Measurements from ENCODE around the gene SUPT20HL2. TPM values are rescaled to one million over a fixed set of nuclear protein-coding genes. Genes with fewer than 3 reads are reported as not detected.

SUPT20HL2 gene
- total and polyA plus RNA-seq, 4 donors: not detected

DNA sequence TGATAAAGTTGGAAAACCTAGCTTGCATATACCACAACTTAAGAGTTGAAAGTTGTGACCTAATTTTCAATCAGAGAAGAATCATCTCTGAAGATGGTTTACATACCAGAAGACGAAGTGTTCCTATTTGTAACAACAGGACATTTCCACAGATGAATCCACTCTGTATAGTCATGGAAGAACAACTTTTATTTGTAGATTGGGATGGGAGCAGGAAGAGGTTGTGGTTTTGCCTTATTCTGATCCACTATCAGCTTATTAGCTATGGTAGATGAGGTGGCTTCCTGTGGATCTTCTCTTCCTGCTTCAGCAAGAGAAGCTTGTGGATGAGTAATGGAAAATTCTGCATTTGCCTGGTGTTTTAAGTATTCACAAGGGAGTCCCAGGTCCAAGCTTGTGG is 27.9 kb upstream of the SUPT20HL2 start:
- TF ChIP-seq, protein P1, sequence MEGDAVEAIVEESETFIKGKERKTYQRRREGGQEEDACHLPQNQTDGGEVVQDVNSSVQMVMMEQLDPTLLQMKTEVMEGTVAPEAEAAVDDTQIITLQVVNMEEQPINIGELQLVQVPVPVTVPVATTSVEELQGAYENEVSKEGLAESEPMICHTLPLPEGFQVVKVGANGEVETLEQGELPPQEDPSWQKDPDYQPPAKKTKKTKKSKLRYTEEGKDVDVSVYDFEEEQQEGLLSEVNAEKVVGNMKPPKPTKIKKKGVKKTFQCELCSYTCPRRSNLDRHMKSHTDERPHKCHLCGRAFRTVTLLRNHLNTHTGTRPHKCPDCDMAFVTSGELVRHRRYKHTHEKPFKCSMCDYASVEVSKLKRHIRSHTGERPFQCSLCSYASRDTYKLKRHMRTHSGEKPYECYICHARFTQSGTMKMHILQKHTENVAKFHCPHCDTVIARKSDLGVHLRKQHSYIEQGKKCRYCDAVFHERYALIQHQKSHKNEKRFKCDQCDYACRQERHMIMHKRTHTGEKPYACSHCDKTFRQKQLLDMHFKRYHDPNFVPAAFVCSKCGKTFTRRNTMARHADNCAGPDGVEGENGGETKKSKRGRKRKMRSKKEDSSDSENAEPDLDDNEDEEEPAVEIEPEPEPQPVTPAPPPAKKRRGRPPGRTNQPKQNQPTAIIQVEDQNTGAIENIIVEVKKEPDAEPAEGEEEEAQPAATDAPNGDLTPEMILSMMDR (IDR thresholded peaks at IDR 0.05; ENCODE audit: control extremely low read depth, extremely low read depth): no peak
- WGBS, 2 donors: 76 to 81% methylated on average over 1 of the region's 1 CpG
- no peak for ATAC-seq (ENCODE audit: insufficient read depth, low FRiP score)
- DNase-seq: no peak
- no peaks in the 10 kb centered on the region for H3K36me3 ChIP-seq (ENCODE audit: control insufficient read depth in 4 of 4, insufficient read depth in 4 of 4, low read length in 4 of 4)
- no peaks in the 10 kb centered on the region for H3K4me1 ChIP-seq (ENCODE audit: control insufficient read depth in 5 of 5, insufficient read depth in 5 of 5, low read length in 5 of 5)
- no peak overlapping the region for H3K9ac ChIP-seq (ENCODE audit: insufficient read depth in 1 of 2, low read length in 2 of 2)
- no peak overlapping the region for H3K27ac ChIP-seq (ENCODE audit: low read depth in 1 of 2, low read length in 1 of 2)
- no peak overlapping the region for H3K4me3 ChIP-seq
- H3K9me3 ChIP-seq (ENCODE audit: control insufficient read depth in 4 of 4, insufficient read depth in 3 of 4, low read length in 3 of 4): no peaks in the 10 kb centered on the region
- peaks cover 0 to 52% (median 16%) of the 10 kb centered on the region in 3 donors for H3K27me3 ChIP-seq (ENCODE audit: control insufficient read depth in 3 of 3, insufficient read depth in 3 of 3, low read length in 2 of 3)

DNA sequence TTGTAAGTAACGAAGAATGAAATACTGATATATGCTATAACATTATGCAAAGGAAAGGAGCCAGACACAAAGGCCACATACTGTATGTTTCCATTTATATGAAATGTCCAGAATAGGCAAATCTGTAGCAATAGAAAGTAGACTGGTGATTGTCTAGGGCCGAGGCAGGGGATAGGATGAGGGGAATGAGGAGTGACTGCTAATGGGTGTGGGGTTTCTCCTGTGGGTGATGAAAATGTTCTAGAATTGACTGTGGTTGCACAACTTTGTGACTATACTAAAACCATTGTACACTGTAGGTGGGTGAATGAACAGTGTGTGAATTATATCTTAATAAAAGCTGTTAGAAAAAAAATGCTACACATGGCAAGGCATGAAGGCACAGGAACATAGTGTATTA is 26.6 kb upstream of the SUPT20HL2 start:
- no peaks in the 10 kb centered on the region for H3K4me1 ChIP-seq (ENCODE audit: control insufficient read depth in 5 of 5, insufficient read depth in 5 of 5, low read length in 5 of 5)
- peaks cover 0 to 44% (median 19%) of the 10 kb centered on the region in 3 donors for H3K27me3 ChIP-seq (ENCODE audit: control insufficient read depth in 3 of 3, insufficient read depth in 3 of 3, low read length in 2 of 3)
- no peak overlapping the region for H3K4me3 ChIP-seq
- TF ChIP-seq, protein P1 (IDR thresholded peaks at IDR 0.05; ENCODE audit: control extremely low read depth, extremely low read depth): no peak
- no peaks in the 10 kb centered on the region for H3K36me3 ChIP-seq (ENCODE audit: control insufficient read depth in 4 of 4, insufficient read depth in 4 of 4, low read length in 4 of 4)
- WGBS, 2 donors: 88 to 98% methylated on average over 2 of the region's 2 CpGs
- no peaks in the 10 kb centered on the region for H3K9me3 ChIP-seq (ENCODE audit: control insufficient read depth in 4 of 4, insufficient read depth in 3 of 4, low read length in 3 of 4)
- DNase-seq (no peak), ATAC-seq (ENCODE audit: insufficient read depth, low FRiP score) (no peak)
- no peak overlapping the region for H3K9ac ChIP-seq (ENCODE audit: insufficient read depth in 1 of 2, low read length in 2 of 2)
- no peak overlapping the region for H3K27ac ChIP-seq (ENCODE audit: low read depth in 1 of 2, low read length in 1 of 2)

DNA sequence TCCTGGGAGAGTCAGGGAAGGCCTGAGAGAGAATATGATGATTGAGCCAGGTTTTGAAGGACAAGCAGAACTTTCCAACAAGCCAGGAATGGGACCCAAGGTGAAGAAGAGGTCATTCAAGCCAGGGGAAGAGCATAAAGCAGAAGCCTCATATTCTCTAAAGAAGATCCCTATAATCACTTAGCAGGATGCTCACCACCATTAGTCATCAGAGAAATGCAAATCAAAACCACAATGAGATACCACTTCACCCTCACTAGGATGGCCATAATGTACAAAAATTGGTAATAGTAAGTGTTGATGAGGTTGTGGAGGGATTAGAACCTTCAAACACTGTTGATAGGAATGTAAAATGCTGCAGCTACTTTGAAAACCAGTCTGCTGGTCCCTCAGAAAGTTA is 26.0 kb upstream of the SUPT20HL2 start:
- Histone ChIP-seq H3K27me3 (ENCODE audit: control insufficient read depth in 3 of 3, insufficient read depth in 3 of 3, low read length in 2 of 3) (peaks cover 0 to 39% (median 22%) of the 10 kb centered on the region in 3 donors), H3K9me3 (ENCODE audit: control insufficient read depth in 4 of 4, insufficient read depth in 3 of 4, low read length in 3 of 4) (no peaks in the 10 kb centered on the region), H3K4me1 (ENCODE audit: control insufficient read depth in 5 of 5, insufficient read depth in 5 of 5, low read length in 5 of 5) (no peaks in the 10 kb centered on the region), H3K4me3 (no peak overlapping the region), H3K36me3 (ENCODE audit: control insufficient read depth in 4 of 4, insufficient read depth in 4 of 4, low read length in 4 of 4) (no peaks in the 10 kb centered on the region), H3K9ac (ENCODE audit: insufficient read depth in 1 of 2, low read length in 2 of 2) (no peak overlapping the region), H3K27ac (ENCODE audit: low read depth in 1 of 2, low read length in 1 of 2) (no peak overlapping the region)
- TF ChIP-seq, protein P1 (IDR thresholded peaks at IDR 0.05; ENCODE audit: control extremely low read depth, extremely low read depth): no peak
- no peak for DNase-seq
- no peak for ATAC-seq (ENCODE audit: insufficient read depth, low FRiP score)

DNA sequence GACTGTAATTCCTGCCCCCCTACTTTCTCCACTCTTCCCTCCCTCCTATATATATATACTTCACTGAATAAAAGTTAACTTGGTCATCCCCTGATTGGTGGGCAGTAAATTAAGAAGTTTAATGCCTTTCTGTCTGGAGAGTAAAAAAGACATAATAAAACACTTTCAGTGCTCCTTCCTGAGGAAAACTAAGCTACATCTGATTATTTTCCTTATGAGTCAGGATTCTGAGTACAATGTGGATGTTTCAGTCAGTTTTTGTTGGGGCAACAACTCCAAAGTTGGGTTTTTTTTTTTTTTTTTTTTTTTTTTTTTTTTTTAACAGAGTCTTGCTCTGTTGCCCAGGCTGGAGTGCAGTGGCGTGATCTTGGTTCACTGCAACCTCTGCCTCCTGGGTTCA is 22.0 kb upstream of the SUPT20HL2 start:
- no peaks in the 10 kb centered on the region for H3K9me3 ChIP-seq (ENCODE audit: control insufficient read depth in 4 of 4, insufficient read depth in 3 of 4, low read length in 3 of 4)
- WGBS, 2 donors: 86% methylated on average over 1 of the region's 1 CpG; no CpG with 5 or more reads in 1 of the 2 donors
- H3K4me1 ChIP-seq (ENCODE audit: control insufficient read depth in 5 of 5, insufficient read depth in 5 of 5, low read length in 5 of 5): no peaks in the 10 kb centered on the region
- ATAC-seq (ENCODE audit: insufficient read depth, low FRiP score) (no peak), DNase-seq (no peak)
- no peak overlapping the region for H3K4me3 ChIP-seq
- TF ChIP-seq, protein P1 (IDR thresholded peaks at IDR 0.05; ENCODE audit: control extremely low read depth, extremely low read depth): no peak
- H3K27ac ChIP-seq (ENCODE audit: low read depth in 1 of 2, low read length in 1 of 2): no peak overlapping the region
- H3K36me3 ChIP-seq (ENCODE audit: control insufficient read depth in 4 of 4, insufficient read depth in 4 of 4, low read length in 4 of 4): no peaks in the 10 kb centered on the region
- H3K9ac ChIP-seq (ENCODE audit: insufficient read depth in 1 of 2, low read length in 2 of 2): no peak overlapping the region
- peaks cover 4 to 40% (median 19%) of the 10 kb centered on the region in 3 donors for H3K27me3 ChIP-seq (ENCODE audit: control insufficient read depth in 3 of 3, insufficient read depth in 3 of 3, low read length in 2 of 3)

Data from lung (tissue), 12 donors.